Measurements from ENCODE around the gene OR2AG2.

DNA sequence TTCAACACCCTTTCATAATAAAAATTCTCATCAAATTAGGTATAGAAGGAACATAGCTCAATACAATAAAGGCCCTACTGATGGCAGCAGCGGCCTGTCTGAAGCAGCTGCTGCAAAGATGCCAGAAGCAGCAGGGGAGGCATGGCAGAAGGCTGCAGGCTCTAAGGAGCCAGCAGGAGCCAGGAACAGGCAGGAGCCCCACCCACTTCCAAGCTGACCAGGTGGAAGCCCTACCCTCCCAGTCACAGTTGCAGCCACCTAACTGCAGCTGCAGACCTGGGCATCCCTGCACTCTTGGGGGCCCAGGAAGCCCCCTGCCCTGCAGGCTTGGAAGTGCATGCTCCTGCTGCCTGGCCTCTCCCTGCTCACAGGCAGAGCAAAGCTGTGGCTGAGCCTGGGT is 45.9 kb upstream of the OR2AG2 start:
- TF ChIP-seq, protein P1, sequence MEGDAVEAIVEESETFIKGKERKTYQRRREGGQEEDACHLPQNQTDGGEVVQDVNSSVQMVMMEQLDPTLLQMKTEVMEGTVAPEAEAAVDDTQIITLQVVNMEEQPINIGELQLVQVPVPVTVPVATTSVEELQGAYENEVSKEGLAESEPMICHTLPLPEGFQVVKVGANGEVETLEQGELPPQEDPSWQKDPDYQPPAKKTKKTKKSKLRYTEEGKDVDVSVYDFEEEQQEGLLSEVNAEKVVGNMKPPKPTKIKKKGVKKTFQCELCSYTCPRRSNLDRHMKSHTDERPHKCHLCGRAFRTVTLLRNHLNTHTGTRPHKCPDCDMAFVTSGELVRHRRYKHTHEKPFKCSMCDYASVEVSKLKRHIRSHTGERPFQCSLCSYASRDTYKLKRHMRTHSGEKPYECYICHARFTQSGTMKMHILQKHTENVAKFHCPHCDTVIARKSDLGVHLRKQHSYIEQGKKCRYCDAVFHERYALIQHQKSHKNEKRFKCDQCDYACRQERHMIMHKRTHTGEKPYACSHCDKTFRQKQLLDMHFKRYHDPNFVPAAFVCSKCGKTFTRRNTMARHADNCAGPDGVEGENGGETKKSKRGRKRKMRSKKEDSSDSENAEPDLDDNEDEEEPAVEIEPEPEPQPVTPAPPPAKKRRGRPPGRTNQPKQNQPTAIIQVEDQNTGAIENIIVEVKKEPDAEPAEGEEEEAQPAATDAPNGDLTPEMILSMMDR (IDR thresholded peaks at IDR 0.05; ENCODE audit: borderline replicate concordance, extremely low read depth, low read length, poor library complexity, severe bottlenecking) = no peak
- TF ChIP-seq EZH2 (IDR thresholded peaks at IDR 0.05; ENCODE audit: borderline replicate concordance, low read depth, low read length, severe bottlenecking) = no peak
